GM12878 (cell line): ENCODE results near the gene SERBP1. TPM values are rescaled to one million over a fixed set of nuclear protein-coding genes. Genes with fewer than 3 reads are reported as not detected.

ENCODE experiments used
- ATAC-seq: fragments of 200-7000 bp; cut with Tn5 transposase; 3 replicates; pipeline ENCODE4 v1.9.1; 2020; ENCODE audit warnings: mild to moderate bottlenecking, moderate library complexity
- BruUV-seq: library from RNA; stranded (reverse); fragments of 400-500 nt; replicated peaks from 2 replicates; lab custom pipeline; 2021; lab: Mats Ljungman, UMichigan
- CTCF ChIA-PET: fragments of 300-600 bp; sonication (Branson Sonifier 250); formaldehyde crosslinking; extraction: SDS; loops from one replicate; lab custom pipeline; 2021; ENCODE audit warnings: inconsistent platforms; lab: Yijun Ruan, JAX
- POLR2A ChIA-PET: fragments of 350-600 bp; formaldehyde crosslinking; extraction: SDS; loops from one replicate; lab custom pipeline; 2021; ENCODE audit warnings: inconsistent platforms; lab: Charles Lee
- RAD21 ChIA-PET: fragments of 300-600 bp; sonication (Branson Sonifier 250); formaldehyde crosslinking; loops from one replicate; lab custom pipeline; 2023; ENCODE audit warnings: antibody characterized with exemption; ENCODE audit not compliant: unreplicated experiment; lab: Charles Lee
- SMC1A ChIA-PET: fragments of 300-600 bp; sonication (Branson Sonifier 250); formaldehyde crosslinking; loops from one replicate; lab custom pipeline; 2023; ENCODE audit not compliant: unreplicated experiment, uncharacterized antibody; lab: Charles Lee
- DNase-seq: peaks from one replicate; pipeline ENCODE4 v3.0.0-alpha.2; 2011; ENCODE audit warnings: low read depth, low spot score
- FAIRE-seq: peaks from 3 replicates; lab custom pipeline; 2011; peaks lifted over from hg19 to GRCh38; lab: Jason Lieb, UNC
- H2AFZ ChIP-seq: 2 replicates; pipeline ENCODE4 v1.6.0; 2011; ENCODE audit warnings: low read depth, low read length, control low read depth; ENCODE audit not compliant: control insufficient read depth
- H3K27ac ChIP-seq: 2 replicates; pipeline ENCODE4 v1.5.1; 2011; ENCODE audit warnings: control low read depth; ENCODE audit not compliant: control insufficient read depth, insufficient read depth
- H3K27me3 ChIP-seq, 2 experiments: replicated peaks in 1 of 2; 2 replicates each; pipeline versions ENCODE4 v1.6.0 to v1.6.1; 2011; ENCODE audit warnings: low read length in 1 of 2; ENCODE audit not compliant: control insufficient read depth in 2 of 2, insufficient read depth in 2 of 2
- H3K36me3 ChIP-seq, 2 experiments: 2 replicates each; pipeline ENCODE4 v1.5.1; 2011; ENCODE audit warnings: low read length in 1 of 2; ENCODE audit not compliant: control insufficient read depth in 2 of 2, insufficient read depth in 2 of 2
- H3K4me1 ChIP-seq: 2 replicates; pipeline ENCODE4 v1.6.1; 2011; ENCODE audit warnings: mild to moderate bottlenecking, low read length, moderate library complexity, mixed read lengths; ENCODE audit not compliant: control insufficient read depth, insufficient read depth
- H3K4me2 ChIP-seq: 2 replicates; pipeline ENCODE4 v1.6.0; 2011; ENCODE audit warnings: control low read depth; ENCODE audit not compliant: control insufficient read depth, insufficient read depth
- H3K4me3 ChIP-seq: fragments of 200-600 bp; sonication (generic); 2 replicates; pipeline ENCODE4 v1.5.1; 2016
- H3K79me2 ChIP-seq: 2 replicates; pipeline ENCODE4 v1.6.0; 2011; ENCODE audit warnings: low read length; ENCODE audit not compliant: control insufficient read depth, insufficient read depth
- H3K9ac ChIP-seq: 2 replicates; pipeline ENCODE4 v1.8.0; 2011; ENCODE audit warnings: low read length, control low read depth, mixed read lengths; ENCODE audit not compliant: control insufficient read depth, insufficient read depth
- H3K9me3 ChIP-seq: replicated peaks from 3 replicates; pipeline ENCODE4 v1.5.1; 2011; ENCODE audit warnings: mild to moderate bottlenecking, low read length; ENCODE audit not compliant: control insufficient read depth, insufficient read depth
- H4K20me1 ChIP-seq: 2 replicates; pipeline ENCODE4 v1.6.0; 2011; ENCODE audit not compliant: control insufficient read depth, insufficient read depth
- CHD1 ChIP-seq: IDR thresholded peaks from 2 replicates; pipeline ENCODE4 v1.6.1; 2012; ENCODE audit warnings: low read depth, low read length, improper control_type of control experiment
- GATAD2B ChIP-seq: fragments of 450-650 bp; conservative IDR thresholded peaks from 2 replicates; pipeline ENCODE4 v1.6.1; 2017; ENCODE audit warnings: low read depth, mild to moderate bottlenecking, moderate library complexity
- MTA2 ChIP-seq: fragments of 450-650 bp; IDR thresholded peaks from 2 replicates; pipeline ENCODE4 v1.6.1; 2016; ENCODE audit warnings: low read depth, mild to moderate bottlenecking, moderate library complexity
- RBBP5 ChIP-seq: fragments of 200-600 bp; sonication (generic); conservative IDR thresholded peaks from 2 replicates; pipeline ENCODE4 v1.6.1; 2016
- SREBF2 ChIP-seq: IDR thresholded peaks from 2 replicates; pipeline ENCODE4 v1.6.1; 2012; ENCODE audit warnings: mild to moderate bottlenecking, low read length
- USF1 ChIP-seq: IDR thresholded peaks from 2 replicates; pipeline ENCODE4 v1.6.1; 2011; ENCODE audit warnings: borderline replicate concordance, low read depth, mild to moderate bottlenecking, moderate library complexity, mixed read lengths, low read length; ENCODE audit not compliant: insufficient read depth; ENCODE audit errors: extremely low read length
- ZBTB11 ChIP-seq: fragments of 450-650 bp; formaldehyde crosslinking; IDR thresholded peaks from 2 replicates; pipeline ENCODE4 v1.5.0; 2022; ENCODE audit warnings: mild to moderate bottlenecking, missing genetic modification characterization
- ZBTB33 ChIP-seq: fragments of 450-650 bp; IDR thresholded peaks from 2 replicates; pipeline ENCODE4 v1.6.1; 2017; ENCODE audit warnings: mild to moderate bottlenecking
- ZNF217 ChIP-seq: fragments of 450-650 bp; IDR thresholded peaks from 2 replicates; pipeline ENCODE4 v1.6.1; 2017; ENCODE audit warnings: antibody characterized with exemption, mild to moderate bottlenecking
- in situ Hi-C: fragments of 300-500 bp; cut with MboI; formaldehyde crosslinking; loops from 9 replicates; pipeline ENCODE4 v1.14.3; 2018; ENCODE audit warnings: mixed read lengths
- intact Hi-C: fragments of 100-400 bp; cut with micrococcal nuclease; formaldehyde crosslinking; loops from one replicate; pipeline ENCODE4 v1.14.2; 2022; ENCODE audit not compliant: unreplicated experiment
- polyA plus RNA-seq, 11 experiments: library from polyadenylated mRNA; depleted of rRNA in 4 of 11; unstranded in 6 of 11; stranded (reverse) in 5 of 11; fragments of >200 nt; fragmentation: Nextera tagmentation in 4 of 11; fragmentation: Illumina TruSeq in 1 of 11; extraction: Ambion mirVana in 4 of 11; extraction: Trizol in 1 of 11; gene quantifications; 1 replicate in 1 of 11; 2 replicates in 10 of 11; pipeline versions ENCODE4 v1.2.1 to v1.2.3, GENCODE V29; 2011 to 2016; ENCODE audit warnings: inconsistent platforms in 2 of 11, missing spikeins in 2 of 11, low read depth in 1 of 11
- total RNA-seq, 4 experiments: library from RNA; depleted of rRNA in 3 of 4; stranded (reverse); fragments of >200 nt in 3 of 4; fragmentation: Illumina TruSeq in 1 of 4; extraction: Trizol in 1 of 4; gene quantifications; 2 replicates each; pipeline versions ENCODE4 v1.2.1 to v1.2.3, GENCODE V29; 2013 to 2021

The SERBP1 gene
- total and polyA plus RNA-seq, 10 of the 15 experiments (the other 5 are each of a cell fraction or from before 2014, with no cell fraction given), result 76.7 to 509 (median 384) TPM

- H3K36me3 ChIP-seq, result no peaks in the 10 kb centered on the region
- no TSS peak for BruUV-seq
- H3K27ac ChIP-seq, result no peak overlapping the region
- H3K4me2 ChIP-seq, result no peak overlapping the region
- intact Hi-C loops (no loop called here), in situ Hi-C loops (no loop called here)
- SMC1A ChIA-PET, result interaction anchor here (0.6 kb wide), 1 partner anchor 107 kb away, joined by 3 read pairs; no protein-coding TSS in a partner anchor
- DNase-seq (no peak), ATAC-seq (no peak; the same call in 2 of the 3 replicates), FAIRE-seq (no peak)
- TF ChIP-seq MTA2, result no peak
- TF ChIP-seq GATAD2B, result no peak
- no peak for TF ChIP-seq CHD1
- TF ChIP-seq ZBTB11, result no peak
- no peak for TF ChIP-seq ZNF217
- no peak for TF ChIP-seq USF1
- TF ChIP-seq ZBTB33, result no peak
- TF ChIP-seq RBBP5, result no peak
- no peak for TF ChIP-seq SREBF2
- POLR2A ChIA-PET, result no interaction called here
- CTCF ChIA-PET, result no interaction called here
- no peaks in the 10 kb centered on the region for H3K4me1 ChIP-seq
- H3K79me2 ChIP-seq, result no peaks in the 10 kb centered on the region
- RAD21 ChIA-PET, result no interaction called here
- H3K9me3 ChIP-seq, result no peaks in the 10 kb centered on the region
- H4K20me1 ChIP-seq, result no peaks in the 10 kb centered on the region
- no peak overlapping the region for H3K9ac ChIP-seq
- no peak overlapping the region for H3K4me3 ChIP-seq
- H2AFZ ChIP-seq, result no peak overlapping the region
- H3K27me3 ChIP-seq, result no peaks in the 10 kb centered on the region
These were observed 57.3 kb downstream of the SERBP1 start for GRCh38 chr1:67372898-67373297.
